Measurements from ENCODE around the gene PLIN5.
A peak's percentile ranks its signal among the peaks of the same experiment; 100 is the strongest.

The PLIN5 gene

DNA sequence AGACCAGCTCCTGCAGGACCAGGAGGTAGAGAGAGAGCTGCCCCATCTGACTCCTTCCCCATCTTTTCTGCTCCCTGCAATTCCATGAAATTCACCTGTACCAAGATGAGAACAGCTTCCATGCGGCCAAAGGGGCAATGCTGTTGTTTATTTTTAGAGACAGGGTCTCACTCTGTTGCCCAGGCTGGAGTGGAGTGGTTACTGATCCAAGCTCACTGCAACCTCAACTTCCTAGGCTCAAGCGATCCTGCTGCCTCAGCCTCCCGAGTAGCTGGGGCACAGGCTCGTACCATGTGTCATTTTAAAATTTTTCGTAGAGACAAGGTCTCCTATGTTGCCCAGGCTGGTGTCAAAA is 13.2 kb downstream of the PLIN5 start:
- no peak for DNase-seq (ENCODE audit: low read depth)

DNA sequence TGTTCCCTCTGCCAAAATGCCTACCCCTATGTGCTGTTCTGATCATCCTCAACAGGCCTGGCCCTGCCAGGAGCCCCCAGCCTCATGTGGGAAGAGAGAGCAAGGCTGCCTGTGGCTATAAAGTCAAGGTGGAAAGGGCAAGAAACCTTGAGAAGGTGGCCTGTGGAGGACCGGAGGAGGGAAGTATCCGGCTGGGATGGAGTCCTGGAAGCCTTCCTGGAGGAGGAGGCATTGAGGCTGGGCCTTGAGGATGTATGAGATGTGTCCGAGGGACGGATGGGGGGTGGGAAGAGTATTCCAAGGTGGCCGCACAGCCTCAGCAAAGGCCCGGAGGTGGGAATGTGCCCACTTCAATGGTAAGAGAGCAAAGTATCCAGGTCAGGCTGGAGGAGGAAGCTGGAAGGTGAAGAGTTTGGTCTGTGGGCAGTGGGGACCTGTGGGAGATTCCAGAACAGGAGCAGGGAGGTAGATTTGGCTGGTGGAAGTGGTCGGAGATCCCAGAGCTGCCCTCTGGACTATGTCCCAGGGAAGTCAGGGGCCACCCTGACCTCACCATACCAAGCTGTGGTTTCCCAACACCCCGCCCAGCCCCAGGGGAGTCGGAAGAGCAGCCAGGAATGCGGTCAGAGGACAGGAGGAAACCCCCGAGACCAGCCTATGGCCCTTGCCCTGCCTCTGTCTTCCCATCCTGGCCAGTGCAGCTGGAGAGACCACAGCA is 13.7 kb downstream of the PLIN5 start:
- DNase-seq (ENCODE audit: low read depth) = peak; percentile 48

DNA sequence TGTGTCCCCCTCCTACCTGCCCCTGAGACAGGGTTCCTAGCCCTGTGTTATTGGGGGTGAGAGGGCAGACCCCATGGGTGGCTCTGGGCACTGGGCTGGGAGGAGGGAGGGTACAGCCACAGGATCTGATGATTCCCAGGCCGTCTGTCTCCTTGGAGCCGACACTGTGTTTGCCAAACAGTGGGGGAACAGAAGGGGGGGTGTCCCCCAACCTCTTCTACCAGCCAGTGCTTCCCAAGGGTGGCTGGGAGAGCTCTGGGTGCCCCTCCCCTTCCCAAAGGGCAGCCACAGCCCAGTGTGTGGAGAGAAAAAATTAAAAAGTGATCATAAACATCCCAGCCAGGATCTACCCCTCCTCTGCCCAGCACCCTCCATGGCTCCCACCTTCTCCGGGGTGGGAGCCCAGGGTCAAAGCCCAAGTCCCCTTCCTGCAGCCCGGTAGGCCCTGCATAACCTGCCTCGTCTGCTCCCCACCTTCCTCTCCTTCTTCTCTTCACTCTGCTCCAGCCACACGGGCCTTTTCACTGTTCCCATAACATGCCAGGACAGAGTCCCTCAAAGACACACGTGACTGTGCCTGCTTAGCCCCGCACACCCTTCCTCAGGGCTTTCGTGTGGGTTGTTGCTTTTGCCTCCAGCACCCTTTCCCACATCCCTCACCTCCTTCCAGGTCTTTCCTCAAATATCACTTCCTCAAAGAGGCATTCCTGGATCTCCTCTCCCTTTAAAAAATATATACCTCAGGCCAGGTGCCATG is 15.3 kb downstream of the PLIN5 start:
- no peak for DNase-seq (ENCODE audit: low read depth)

DNA sequence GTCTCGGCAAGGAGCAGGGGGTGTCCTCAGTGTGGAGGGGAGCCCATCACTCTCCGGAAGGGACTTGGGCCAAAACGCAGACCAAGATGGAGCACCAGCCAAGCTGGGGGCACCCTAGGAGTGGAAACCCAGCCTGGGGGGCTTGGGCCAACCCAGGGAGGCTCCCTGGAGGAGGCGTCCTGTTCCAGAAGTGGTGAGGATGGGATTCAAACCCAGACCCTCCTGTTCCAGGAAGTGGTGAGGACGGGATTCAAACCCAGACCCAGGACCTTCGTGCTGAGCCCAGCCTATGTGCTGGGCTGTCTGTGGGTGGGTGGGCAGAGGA is 15.9 kb downstream of the PLIN5 start:
- DNase-seq (ENCODE audit: low read depth) = no peak

DNA sequence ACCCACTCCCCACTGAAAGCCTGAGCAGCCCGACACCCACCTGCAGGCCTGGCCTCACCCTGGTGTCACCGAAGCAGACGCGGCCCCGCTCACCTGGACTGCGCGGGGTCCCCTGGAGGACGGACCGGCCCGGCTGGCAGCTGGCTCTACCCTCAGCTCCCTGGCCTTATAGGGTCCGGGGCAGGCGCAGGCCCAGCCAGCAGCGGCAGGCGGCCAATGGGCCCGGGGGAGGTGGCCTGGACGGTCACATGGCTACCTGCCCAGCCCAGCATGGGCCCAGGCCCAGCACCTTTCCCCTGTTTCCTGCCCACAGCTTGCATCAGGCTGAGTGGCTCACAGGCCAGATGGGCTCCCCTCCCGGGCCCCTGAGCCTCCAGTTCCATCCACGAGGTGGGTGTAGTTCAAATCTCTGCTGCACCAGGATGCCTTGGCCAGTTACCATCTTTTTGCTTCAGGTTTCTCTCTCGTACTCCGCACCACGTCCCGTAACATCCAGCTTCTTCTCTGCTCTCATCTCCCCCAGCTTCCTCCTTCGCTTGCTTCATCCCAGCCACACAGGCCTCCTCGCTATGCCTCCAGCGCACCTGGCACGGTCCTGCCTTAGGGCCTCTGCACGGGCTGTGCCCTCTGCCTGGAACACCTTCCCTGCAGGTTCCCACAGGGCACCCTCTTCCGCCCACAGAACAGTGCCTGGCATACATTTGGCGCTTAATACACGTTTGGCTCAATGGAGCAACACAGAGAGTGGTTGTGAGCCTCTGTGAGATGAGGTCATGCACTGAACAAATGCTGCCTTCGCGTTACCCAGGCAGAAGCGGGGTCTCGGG is 16.5 kb downstream of the PLIN5 start, which contains the start of gene PLIN4:
Gene PLIN4, minus strand, starts transcription at position 142 of the 827 bp plus-strand sequence. CDS start 214 bp downstream, outside the sequence.
- DNase-seq (ENCODE audit: low read depth) = no peak

DNA sequence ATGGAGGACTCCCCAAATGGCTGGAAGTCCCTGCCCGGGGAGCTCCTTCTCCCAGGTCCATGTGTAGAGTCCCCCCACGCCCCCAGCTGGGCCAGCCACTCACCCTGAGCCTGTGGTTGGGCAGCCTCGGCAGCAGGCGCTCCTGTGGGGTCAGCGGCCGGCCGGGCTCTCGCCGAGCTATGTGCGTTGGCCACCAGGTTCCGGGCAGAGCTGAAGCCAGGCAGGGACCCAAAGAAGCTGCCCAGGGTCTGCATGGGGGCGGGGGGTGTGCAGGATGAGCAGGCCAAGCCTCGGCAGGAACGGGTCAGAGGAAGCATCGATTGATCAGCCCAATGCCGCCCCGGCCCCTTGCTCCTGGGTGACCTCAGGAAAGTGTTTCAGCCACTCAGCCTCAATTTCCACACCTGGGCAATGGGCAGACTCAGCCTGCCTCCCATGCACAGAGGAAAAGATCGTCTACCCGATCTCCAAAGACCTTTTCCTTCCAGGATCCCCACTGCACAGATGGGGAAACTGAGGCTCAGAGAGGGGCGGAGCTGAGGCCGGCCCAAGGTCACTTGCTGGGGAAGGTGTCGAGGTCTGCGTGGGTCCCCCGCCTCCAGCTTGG is 17.5 kb downstream of the PLIN5 start:
- DNase-seq (ENCODE audit: low read depth) = no peak

DNA sequence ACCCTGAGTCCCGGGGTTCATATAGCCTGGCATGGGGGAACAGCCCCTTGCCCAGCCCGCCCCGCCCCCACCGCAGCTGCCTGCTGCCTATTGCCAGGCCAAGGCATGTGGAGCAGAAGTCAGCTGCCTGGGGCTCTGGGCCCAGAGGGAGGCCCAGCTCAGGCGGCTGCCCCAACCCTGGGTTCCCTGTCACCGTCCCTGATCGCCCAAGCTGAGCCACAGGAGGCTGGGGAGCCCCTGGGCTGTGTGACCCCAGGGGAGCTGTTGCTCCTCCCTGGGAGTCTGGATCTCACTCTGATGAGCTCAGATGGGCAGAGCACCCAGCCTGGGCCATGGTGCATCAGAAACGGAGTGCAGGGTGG is 18.1 kb downstream of the PLIN5 start:
- DNase-seq (ENCODE audit: low read depth) = no peak

DNA sequence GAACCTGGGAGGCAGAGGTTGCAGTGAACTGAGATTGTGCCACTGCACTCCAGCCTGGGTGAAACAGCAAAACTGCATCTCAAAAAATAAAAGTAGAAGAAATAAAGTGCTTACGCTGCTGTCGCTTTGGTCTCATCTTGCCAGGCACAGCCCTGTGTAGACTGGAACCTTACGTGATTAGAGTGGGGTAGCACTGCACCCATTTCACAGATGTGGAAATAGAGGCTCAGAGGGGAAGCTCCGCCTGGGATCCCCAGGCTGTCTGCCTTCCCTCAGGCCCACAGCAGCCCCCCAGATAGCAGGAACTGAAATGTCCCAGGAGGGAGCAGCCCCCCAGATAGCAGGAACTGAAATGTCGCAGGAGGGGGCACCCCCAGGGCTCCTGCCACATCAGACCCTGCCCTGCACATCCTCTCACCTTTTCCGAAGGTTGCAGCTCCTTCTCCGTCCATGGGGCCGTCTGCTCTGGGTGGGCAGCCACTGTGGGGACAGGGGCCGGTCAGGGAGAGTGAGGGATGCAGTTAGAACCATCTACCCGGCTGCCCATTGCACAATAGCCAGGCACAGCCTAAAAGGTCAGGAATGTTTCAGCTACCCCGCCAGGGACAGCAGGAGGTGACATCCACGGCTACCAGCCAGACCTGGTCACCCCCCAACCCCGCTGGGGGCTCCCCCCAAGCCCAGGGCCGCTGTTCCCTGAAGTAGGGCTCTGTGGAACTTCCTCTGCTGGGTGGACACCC is 18.7 kb downstream of the PLIN5 start:
- no peak for DNase-seq (ENCODE audit: low read depth)

DNA sequence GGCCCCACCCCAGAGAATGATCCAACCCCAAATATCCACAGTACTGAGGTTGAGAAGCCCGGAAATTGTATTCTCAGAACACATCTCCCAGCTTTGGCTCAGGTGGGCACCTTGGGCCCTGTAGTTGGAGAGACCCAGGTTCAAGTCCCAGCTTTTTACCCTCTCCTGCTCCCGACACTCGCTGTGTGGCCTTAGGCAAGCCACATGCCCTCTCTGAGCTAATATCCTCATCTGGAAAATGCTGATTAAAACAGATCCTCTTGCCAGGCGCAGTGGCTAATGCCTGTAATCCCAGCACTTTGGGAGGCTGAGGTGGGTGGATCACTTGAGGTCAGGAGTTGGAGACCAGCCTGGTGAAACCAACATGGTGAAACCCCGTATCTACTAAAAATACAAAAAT is 19.3 kb downstream of the PLIN5 start:
- no peak for DNase-seq (ENCODE audit: low read depth)

DNA sequence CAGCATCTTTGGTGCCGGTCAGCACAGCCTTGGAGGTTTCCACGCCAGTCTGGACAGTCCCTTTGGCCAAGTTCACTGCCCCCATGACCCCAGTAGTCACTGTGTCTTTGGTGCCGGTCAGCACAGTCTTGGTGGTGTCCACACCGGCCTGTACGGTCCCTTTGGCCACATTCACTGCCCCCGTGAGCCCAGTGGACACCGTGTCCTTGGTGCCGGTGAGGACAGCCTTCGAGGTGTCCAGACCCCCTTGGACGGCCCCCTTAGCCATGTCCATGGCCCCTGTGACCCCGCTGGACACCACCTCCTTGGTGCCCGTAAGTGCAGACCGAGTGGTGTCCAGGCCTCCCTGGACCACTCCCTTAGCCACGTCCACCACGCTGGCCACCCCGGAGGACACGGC is 21.8 kb downstream of the PLIN5 start:
- DNase-seq (ENCODE audit: low read depth) = no peak

DNA sequence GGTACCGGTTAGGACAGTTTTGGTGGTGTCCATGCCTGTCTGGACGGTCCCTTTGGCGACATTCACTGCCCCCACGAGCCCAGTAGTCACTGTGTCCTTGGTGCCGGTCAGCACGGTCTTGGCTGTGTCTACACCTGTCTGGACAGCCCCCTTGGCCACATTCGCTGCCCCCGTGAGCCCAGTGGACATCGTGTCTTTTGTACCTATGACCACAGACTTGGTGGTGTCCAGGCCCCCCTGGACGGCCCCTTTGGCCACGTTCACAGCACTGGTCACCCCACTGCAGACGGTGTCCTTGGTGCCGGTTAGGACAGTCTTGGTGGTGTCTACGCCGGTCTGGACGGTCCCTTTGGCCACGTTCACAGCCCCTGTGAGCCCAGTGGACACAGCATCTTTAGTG is 23.0 kb downstream of the PLIN5 start:
- DNase-seq (ENCODE audit: low read depth) = no peak

DNA sequence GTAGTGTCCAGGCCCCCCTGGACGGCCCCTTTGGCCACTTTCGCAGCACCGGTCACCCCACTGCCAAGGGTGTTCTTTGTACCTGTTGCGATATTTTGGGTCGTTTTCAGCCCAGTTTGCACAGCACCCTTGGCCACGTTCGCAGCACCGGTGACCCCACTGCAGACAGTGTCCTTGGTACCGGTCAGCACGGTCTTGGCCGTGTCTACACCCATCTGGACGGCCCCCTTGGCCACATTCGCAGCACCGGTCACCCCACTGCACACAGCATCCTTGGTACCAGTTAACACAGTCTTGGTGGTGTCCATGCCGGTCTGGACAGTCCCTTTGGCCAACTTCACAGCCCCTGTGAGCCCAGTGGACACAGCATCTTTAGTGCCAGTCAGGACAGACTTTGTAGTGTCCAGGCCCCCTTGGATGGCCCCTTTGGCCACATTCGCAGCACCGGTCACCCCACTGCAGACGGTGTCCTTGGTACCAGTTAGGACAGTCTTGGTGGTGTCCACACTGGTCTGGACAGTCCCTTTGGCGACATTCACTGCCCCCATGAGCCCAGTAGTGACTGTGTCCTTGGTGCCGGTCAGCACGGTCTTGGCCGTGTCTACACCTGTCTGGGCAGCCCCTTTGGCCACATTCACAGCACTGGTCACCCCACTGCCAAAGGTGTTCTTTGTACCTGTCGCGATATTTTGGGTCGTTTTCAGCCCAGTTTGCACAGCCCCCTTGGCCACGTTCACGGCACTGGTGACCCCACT is 23.5 kb downstream of the PLIN5 start:
- DNase-seq (ENCODE audit: low read depth) = no peak

DNA sequence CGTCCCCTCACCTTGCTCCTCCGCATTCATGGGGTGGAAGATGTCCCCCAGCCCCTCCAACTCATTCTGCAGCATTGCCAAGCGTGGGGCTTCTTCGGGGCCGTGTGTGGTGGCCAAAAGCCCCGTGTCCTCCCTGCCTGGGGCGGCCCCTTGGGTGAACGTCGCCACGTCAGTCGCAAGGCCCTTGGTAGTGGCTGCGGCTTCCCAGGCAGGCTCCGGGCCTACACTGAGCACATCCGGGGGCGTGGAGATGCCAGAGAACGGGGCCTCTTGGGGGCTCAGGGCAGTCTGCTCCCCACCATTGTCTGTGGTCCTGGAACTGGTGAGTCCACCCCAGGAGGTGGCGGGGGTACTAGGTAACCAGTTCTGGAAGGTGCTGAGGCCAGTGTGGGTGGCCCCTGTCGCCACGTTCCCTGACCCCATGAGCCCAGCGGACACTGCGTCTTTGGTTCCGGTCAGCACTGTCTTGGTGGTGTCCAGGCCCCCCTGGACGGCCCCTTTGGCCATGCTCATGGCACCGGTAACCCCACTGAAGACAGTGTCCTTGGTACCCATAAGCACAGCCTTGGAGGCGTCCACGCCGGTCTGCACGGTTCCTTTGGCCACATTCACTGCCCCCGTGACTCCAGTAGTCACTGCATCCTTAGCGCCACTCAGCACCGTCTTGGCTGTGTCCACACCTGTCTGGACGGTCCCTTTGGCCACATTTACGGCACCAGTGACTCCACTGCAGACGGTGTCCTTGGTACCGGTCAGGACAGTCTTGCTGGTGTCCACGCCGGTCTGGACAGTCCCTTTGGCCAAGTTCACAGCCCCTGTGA is 24.4 kb downstream of the PLIN5 start:
- no peak for DNase-seq (ENCODE audit: low read depth)

DNA sequence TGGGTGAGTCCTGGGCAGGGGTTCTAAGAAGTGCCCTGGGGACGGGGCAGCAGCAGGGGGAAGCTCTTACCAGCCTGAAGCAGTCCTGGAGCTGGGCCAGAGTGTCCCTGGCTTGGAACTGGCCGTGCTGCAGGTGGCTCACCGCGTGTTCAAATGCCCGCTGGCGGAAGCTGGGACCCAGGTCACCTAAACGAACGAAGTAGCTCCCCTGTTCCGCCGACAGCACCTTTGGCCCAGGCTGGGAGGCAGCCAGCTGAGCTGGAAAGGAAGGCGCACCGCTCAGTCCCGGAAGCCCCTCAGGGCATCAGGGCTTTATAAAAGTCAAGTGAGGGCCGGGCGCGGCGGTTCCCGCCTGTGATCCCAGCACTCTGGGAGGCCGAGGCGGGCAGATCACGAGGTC is 26.3 kb downstream of the PLIN5 start:
- DNase-seq (ENCODE audit: low read depth) = no peak

DNA sequence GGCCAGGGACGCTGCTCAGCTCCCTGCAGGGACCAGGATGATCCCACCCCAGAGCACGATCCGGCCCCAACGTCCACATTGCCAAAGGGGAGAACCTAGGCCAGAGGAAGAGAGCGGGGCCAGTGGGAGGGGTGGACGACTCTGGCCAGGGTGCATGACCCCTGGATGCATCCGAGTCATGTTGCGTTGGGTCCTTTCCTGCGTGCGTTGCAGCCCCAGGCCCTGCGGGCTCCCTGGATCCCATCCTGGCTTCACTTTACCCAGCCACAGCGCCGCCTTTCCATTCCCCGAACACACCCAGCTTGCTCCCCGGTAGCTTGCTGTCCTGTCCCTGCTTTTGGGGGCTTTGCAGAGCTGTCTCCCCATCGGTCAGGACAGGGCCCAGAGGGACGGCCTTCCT is 27.2 kb downstream of the PLIN5 start:
- DNase-seq (ENCODE audit: low read depth) = no peak

DNA sequence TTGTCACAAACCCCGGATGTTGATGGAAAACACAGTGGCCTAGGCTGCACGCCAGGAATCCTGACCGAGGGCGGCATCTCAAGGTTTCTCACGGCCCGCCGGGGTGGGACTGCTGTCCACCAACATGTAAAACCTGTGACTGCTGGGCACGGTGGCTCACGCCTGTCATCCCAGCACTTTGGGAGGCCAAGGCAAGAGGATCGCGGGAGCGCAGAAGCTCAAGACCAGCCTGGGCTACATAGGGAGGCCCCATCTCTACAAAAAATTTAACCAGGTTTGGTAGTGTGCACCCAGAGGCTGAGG is 27.9 kb downstream of the PLIN5 start:
- DNase-seq (ENCODE audit: low read depth) = no peak

DNA sequence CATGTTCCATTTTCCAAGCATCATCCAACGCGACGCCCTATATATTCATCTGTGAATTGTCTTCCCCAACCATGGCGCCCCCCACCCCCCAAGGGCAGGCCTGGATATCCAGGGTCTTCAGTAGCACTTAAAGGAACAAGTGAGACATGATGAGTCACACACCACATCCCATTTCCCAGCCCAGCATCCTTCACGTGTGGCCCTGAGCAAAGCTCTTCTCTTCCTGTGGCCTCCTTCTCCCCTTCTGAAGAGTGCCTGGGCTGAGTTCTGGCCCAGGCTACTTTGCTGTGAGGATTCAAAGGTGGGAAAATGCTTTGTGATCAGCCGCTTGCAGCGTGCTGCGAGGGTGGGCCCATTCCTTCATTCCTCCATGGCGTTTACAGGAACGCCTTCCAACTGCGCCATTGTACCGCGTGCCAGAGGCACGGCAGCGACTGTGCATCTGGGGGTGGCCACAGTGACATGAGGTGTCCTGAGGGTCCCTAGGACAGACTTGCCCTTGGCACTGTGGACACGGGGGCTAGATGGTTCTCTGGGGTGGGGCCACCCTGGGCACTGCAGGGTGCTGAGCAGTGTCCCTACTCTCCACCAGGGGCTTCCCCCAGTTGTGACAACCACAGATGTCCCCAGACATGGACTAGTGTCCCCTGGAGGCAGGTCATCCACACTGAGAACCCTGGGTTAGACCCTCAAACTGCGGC is 28.4 kb downstream of the PLIN5 start:
- DNase-seq (ENCODE audit: low read depth) = peak; percentile 89

DNA sequence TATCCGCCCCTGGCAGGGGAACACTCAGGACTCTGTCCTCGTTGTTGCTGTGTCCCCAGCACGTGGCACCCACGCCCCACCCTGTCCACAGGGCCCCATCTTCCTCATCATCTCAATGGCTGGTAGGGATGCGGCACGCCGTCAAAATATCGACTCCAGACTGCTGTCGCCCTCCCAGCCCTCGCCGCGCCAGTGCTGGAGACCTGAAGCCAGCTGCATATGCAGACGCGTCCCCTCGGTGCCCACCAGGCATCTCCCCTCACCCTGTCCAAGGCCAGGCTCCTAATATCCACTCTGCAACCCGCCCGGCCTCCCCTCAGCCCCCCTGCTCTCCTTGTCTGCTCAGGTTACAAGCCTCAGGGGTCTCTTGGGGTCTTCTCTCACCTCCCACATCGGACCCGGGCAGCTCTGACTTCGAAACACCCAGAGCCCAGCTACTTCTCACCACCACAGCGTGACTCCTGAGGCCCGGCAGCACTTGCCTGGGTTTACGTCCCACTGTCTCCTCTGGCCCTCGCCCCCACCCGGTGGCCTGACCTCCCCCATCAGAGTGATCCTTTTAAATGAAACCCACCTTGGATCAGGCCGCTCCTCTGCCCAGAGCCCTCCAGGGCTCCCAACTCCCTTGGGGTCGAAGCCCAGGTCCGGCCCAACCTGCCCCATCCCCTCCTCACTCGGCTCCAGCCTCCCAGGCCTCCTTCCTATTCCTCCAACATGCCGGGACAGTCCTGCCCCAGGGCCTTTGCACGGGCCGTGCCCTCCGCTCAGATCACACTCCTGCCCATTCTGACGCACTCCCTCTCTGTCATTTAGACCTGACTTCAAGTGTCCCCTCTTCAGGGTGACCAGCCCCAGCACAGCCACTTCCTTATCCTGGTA is 29.2 kb downstream of the PLIN5 start:
- no peak for DNase-seq (ENCODE audit: low read depth)
